Activated CD4-positive, alpha-beta memory T cell treated with anti-CD3 and anti-CD28 coated beads, Interleukin-2, amount 10 ng/mL, durations not matched to agents 7 days and 5 days (primary cell): ENCODE data around the gene CACNA1A. TPM values are rescaled to one million over a fixed set of nuclear protein-coding genes. Genes with fewer than 3 reads are reported as not detected.
A peak's percentile ranks its signal among the peaks of the same experiment; 100 is the strongest.

Experiments
- CTCF ChIA-PET: fragments of 350-600 bp; sonication (Branson Sonifier 250); formaldehyde crosslinking; loops from one replicate; lab custom pipeline; 2021; ENCODE audit warnings: antibody characterized with exemption, inconsistent platforms; lab: Charles Lee
- POLR2A ChIA-PET: fragments of 350-600 bp; sonication (Branson Sonifier 250); formaldehyde crosslinking; loops from one replicate; lab custom pipeline; 2021; ENCODE audit warnings: antibody characterized with exemption; lab: Charles Lee
- DNase-seq: peaks from one replicate; pipeline ENCODE4 v3.0.0-alpha.2; 2020
- H3K27ac Mint-ChIP-seq: one replicate; pipeline ENCODE4 v1.8.0; 2021; ENCODE audit warnings: mild to moderate bottlenecking, mixed read lengths
- H3K27me3 Mint-ChIP-seq: one replicate; pipeline ENCODE4 v1.8.0; 2021; ENCODE audit warnings: mixed read lengths
- H3K36me3 Mint-ChIP-seq: one replicate; pipeline ENCODE4 v1.8.0; 2021; ENCODE audit warnings: low read depth, mixed read lengths
- H3K4me1 Mint-ChIP-seq: one replicate; pipeline ENCODE4 v1.8.0; 2021; ENCODE audit warnings: mixed read lengths
- H3K4me3 Mint-ChIP-seq: one replicate; pipeline ENCODE4 v1.8.0; 2021; ENCODE audit warnings: mild to moderate bottlenecking, mixed read lengths
- H3K9me3 Mint-ChIP-seq: one replicate; pipeline ENCODE4 v1.8.0; 2021; ENCODE audit warnings: mixed read lengths
- total RNA-seq, 2 experiments: library from RNA; stranded (reverse); gene quantifications; one replicate each; pipeline ENCODE4 v1.2.3, GENCODE V29; 2021

The CACNA1A gene
- total RNA-seq, 2 experiments from 2014 or later = 3.6 to 4.1 TPM

- peak overlapping the region; percentile 89 for H3K4me3 Mint-ChIP-seq
- H3K9me3 Mint-ChIP-seq = no peaks in the 10 kb centered on the region
- H3K36me3 Mint-ChIP-seq = peaks cover 8% of the 10 kb centered on the region
- ChIA-PET CTCF (interaction anchor here (1.3 to 2.0 kb wide), 2 partner anchors 13 to 29 kb away, joined by 3 to 7 read pairs; no protein-coding TSS in a partner anchor), POLR2A (interaction anchor here (1.1 to 12.6 kb wide), 8 partner anchors 8 to 376 kb away, joined by 5 to 335 read pairs (median 14); partner anchors contain the start of genes IER2, NACC1, STX10 and TRMT1)
- no peaks in the 10 kb centered on the region for H3K27me3 Mint-ChIP-seq
- H3K27ac Mint-ChIP-seq = peak overlapping the region; percentile 99
- peaks cover 81% of the 10 kb centered on the region for H3K4me1 Mint-ChIP-seq
- no peak for DNase-seq
These were observed 340.9 kb downstream of the CACNA1A start for GRCh38 chr19:13165162-13165997.

GRCh38 chr19:13164343-13165161 lies 341.7 kb downstream of the CACNA1A start:
- Mint-ChIP-seq H3K4me3 (peak overlapping the region; percentile 89), H3K36me3 (peaks cover 12% of the 10 kb centered on the region), H3K4me1 (peaks cover 79% of the 10 kb centered on the region), H3K9me3 (no peaks in the 10 kb centered on the region), H3K27ac (peak overlapping the region; percentile 99), H3K27me3 (no peaks in the 10 kb centered on the region)
- ChIA-PET CTCF (interaction anchor here (1.3 to 2.1 kb wide), 3 partner anchors 9 to 30 kb away, joined by 3 to 12 read pairs (median 7); no protein-coding TSS in a partner anchor), POLR2A (interaction anchor here (1.8 to 12.6 kb wide), 9 partner anchors 8 to 375 kb away, joined by 4 to 335 read pairs (median 14); partner anchors contain the start of genes IER2, NACC1, STX10 and TRMT1)
- peak; percentile 51 for DNase-seq

- H3K27ac Mint-ChIP-seq = peak overlapping the region; percentile 99
- CTCF ChIA-PET = interaction anchor here (0.9 to 2.1 kb wide), 4 partner anchors 8 to 198 kb away, joined by 3 to 12 read pairs (median 5); no protein-coding TSS in a partner anchor
- H3K4me3 Mint-ChIP-seq = peak overlapping the region; percentile 89
- no peaks in the 10 kb centered on the region for H3K27me3 Mint-ChIP-seq
- POLR2A ChIA-PET = interaction anchor here (1.1 to 12.6 kb wide), 12 partner anchors 7 to 683 kb away, joined by 4 to 335 read pairs (median 10); partner anchors contain the start of genes IER2, NACC1, STX10 and TRMT1
- H3K4me1 Mint-ChIP-seq = peaks cover 78% of the 10 kb centered on the region
- peaks cover 12% of the 10 kb centered on the region for H3K36me3 Mint-ChIP-seq
- no peaks in the 10 kb centered on the region for H3K9me3 Mint-ChIP-seq
- peak; percentile 63 for DNase-seq
These were observed 342.5 kb downstream of the CACNA1A start for GRCh38 chr19:13163609-13164342.

- peaks cover 77% of the 10 kb centered on the region for H3K4me1 Mint-ChIP-seq
These were observed 343.3 kb downstream of the CACNA1A start for GRCh38 chr19:13162724-13163608.

GRCh38 chr19:13160557-13160956 lies 345.7 kb downstream of the CACNA1A start:
- CTCF ChIA-PET = interaction anchor here (0.9 to 1.1 kb wide), 2 partner anchors 22 to 35 kb away, joined by 3 to 4 read pairs; no protein-coding TSS in a partner anchor
- Mint-ChIP-seq H3K4me3 (peak overlapping the region; percentile 41), H3K27me3 (no peaks in the 10 kb centered on the region)

More at GRCh38 chr19:13162724-13163608, 343.3 kb downstream of the CACNA1A start:
- H3K27me3 Mint-ChIP-seq = no peaks in the 10 kb centered on the region
- DNase-seq = peak; percentile 94
- no peaks in the 10 kb centered on the region for H3K9me3 Mint-ChIP-seq
- H3K4me3 Mint-ChIP-seq = peak overlapping the region; percentile 89
- H3K27ac Mint-ChIP-seq = peak overlapping the region; percentile 99
- ChIA-PET POLR2A (interaction anchor here (0.6 to 12.6 kb wide), 15 partner anchors 6 to 683 kb away, joined by 3 to 335 read pairs (median 9); partner anchors contain the start of genes IER2, NACC1, STX10 and TRMT1), CTCF (interaction anchor here (0.9 to 2.1 kb wide), 4 partner anchors 8 to 198 kb away, joined by 3 to 12 read pairs (median 5); no protein-coding TSS in a partner anchor)
- H3K36me3 Mint-ChIP-seq = peaks cover 19% of the 10 kb centered on the region

GRCh38 chr19:13159713-13160112 lies 346.6 kb downstream of the CACNA1A start:
- peak overlapping the region; percentile 18 for H3K4me3 Mint-ChIP-seq
- H3K27ac Mint-ChIP-seq = peak overlapping the region; percentile 56
- DNase-seq = no peak
- peaks cover 27% of the 10 kb centered on the region for H3K36me3 Mint-ChIP-seq
- no peaks in the 10 kb centered on the region for H3K27me3 Mint-ChIP-seq
- peaks cover 68% of the 10 kb centered on the region for H3K4me1 Mint-ChIP-seq
- ChIA-PET CTCF (no interaction called here), POLR2A (interaction anchor here (1.7 to 12.6 kb wide), 3 partner anchors 7 to 42 kb away, joined by 4 to 335 read pairs (median 260); partner anchors contain the start of genes IER2, NACC1 and STX10)
- no peaks in the 10 kb centered on the region for H3K9me3 Mint-ChIP-seq

More at GRCh38 chr19:13160557-13160956, 345.7 kb downstream of the CACNA1A start:
- POLR2A ChIA-PET = interaction anchor here (1.0 to 12.6 kb wide), 2 partner anchors 9 to 43 kb away, joined by 4 to 335 read pairs; partner anchors contain the start of genes IER2, NACC1 and STX10
- Mint-ChIP-seq H3K36me3 (peaks cover 20% of the 10 kb centered on the region), H3K4me1 (peaks cover 76% of the 10 kb centered on the region), H3K27ac (peak overlapping the region; percentile 54), H3K9me3 (no peaks in the 10 kb centered on the region)
- DNase-seq = no peak
